HG02981 (cell line): Measurements from ENCODE around the gene OTP.
A peak's percentile ranks its signal among the peaks of the same experiment; 100 is the strongest.

ENCODE experiments used
- ATAC-seq: cut with Tn5 transposase; IDR thresholded peaks from one replicate; pipeline ENCODE4 v1.9.1; 2021; ENCODE audit warnings: mild to moderate bottlenecking, moderate library complexity; ENCODE audit not compliant: unreplicated experiment

Gene OTP

DNA sequence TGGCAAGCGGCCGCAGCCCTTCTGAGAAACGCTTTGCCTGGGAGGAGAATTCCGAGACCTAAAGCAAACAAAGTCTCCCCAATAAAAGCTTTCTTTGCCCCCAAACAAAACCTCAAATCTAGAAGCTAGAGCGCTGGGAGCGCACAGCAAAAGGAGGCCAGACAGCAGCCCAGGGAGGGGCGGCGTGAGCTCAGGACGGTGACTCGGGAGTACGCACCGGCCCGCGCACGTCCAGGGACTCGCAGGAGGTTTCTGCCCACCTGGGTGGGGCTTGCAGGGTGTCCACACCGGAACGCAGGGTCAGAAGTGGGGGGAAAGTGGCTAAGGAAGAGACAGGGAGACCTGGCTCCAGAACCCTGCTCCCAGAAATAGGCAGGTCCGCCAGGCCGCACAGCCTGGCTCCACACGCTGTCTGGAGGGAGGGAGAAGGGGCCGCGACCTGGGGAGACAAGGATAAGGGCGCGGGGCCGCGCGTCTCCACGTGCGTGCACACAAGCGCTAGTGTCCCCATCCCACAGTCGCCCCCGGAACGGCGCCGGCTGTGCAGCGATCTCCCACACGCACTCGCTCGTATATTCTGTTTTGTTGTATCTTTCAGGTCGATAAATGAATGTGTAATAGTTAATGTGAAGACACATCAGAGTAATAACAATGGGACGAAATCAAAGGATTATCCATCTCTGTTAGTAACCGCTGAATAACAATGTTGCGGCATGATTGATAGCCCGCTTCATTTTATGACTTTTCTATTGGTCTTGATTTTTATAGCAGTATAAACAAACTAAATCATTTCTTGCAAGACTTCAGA lies 2.3 kb upstream of the OTP start:
- ATAC-seq, result no peak

GRCh38 chr5:77638763-77639671 lies 504 bp upstream of the OTP start:
- ATAC-seq, result no peak

DNA sequence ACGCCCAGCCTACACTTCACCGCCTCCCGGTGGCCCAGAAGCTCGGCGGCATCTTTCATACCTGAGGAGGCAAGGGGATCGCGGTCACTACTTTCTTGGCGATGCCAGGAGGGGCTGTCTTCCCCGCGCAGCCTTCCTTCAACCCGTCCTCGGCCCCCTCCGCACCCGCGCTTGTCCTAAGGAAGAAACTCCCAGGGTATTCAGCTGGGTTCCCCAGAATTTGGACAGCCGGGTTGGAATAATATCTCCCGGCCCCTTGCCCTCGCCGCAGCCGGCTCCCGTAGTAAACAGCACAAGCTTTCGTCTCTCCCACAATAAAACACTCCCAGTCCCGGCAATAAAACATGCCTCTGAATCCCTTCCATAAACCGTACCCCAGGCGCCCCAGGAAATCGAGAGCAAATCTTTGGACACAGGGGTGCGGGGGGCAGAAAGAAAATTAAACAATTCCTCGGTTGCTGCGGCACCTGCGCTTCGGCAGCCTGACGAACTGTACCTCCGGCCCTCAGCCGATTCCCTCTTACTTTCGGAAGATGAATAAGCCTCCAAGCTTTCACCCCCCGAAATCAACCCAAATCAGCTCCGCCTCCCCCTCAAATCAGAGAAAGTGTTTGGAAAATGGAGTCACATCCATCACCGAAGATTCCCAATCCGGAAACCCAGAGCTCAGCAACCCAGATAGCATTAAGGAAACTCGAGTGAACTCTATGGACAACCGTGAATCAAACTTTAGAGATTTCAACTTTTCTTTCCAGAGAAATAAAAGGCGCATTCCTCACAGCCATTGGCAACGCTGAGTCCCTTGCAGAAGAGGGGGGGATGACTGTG lies 1.1 kb downstream of the OTP start:
- no peak for ATAC-seq

DNA sequence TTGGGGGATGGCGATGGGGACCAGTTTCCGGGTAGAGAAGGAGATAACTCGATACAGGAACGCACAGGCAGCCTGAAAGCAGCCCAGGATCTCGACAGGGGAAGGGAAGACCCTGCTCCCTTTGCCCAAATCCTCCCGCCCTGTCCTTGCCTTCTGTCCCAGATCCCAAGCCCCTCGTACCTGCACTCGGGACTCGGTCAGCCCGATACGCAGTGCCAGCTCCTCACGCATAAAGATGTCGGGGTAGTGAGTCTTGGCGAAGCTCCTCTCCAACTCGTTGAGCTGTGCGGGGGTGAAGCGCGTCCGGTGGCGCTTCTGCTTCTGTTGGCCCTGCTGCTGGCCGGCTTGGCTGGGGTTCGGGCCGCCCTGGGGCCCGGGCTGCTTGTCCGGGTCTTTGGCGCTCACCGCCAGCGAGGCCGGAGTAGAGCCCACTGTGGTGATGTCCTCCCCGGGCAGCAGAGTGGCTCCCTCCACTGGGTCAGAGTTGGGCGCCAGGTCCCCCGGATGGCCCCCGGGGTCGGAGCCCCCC lies 1.8 kb downstream of the OTP start:
- no peak for ATAC-seq

GRCh38 chr5:77635917-77636640 lies 2.4 kb downstream of the OTP start:
- ATAC-seq, result no peak

GRCh38 chr5:77635067-77635916 lies 3.2 kb downstream of the OTP start:
- ATAC-seq, result no peak

GRCh38 chr5:77633709-77634108 lies 4.8 kb downstream of the OTP start:
- ATAC-seq, result no peak

DNA sequence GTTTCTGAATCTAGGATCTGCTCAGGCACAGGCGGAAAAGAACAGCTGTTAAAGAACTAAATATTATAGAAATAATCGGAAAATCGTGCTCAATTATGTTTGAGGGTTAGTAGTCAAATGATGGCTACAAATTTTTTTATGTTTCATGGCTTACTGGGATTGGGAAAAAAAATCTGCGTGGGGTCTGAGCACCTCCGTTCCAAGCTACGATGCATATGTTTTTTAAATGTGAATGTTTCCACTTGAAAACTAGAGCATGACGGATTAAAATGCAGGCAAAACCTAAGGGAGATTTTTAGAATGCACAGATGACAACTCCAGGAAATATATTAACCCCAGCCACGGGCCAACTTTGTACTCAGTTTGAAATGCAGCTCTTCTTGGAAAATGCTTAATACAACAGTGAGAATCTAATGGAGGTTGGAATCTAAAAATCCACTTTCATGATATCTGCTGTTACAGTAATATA lies 5.3 kb downstream of the OTP start:
- no peak for ATAC-seq

DNA sequence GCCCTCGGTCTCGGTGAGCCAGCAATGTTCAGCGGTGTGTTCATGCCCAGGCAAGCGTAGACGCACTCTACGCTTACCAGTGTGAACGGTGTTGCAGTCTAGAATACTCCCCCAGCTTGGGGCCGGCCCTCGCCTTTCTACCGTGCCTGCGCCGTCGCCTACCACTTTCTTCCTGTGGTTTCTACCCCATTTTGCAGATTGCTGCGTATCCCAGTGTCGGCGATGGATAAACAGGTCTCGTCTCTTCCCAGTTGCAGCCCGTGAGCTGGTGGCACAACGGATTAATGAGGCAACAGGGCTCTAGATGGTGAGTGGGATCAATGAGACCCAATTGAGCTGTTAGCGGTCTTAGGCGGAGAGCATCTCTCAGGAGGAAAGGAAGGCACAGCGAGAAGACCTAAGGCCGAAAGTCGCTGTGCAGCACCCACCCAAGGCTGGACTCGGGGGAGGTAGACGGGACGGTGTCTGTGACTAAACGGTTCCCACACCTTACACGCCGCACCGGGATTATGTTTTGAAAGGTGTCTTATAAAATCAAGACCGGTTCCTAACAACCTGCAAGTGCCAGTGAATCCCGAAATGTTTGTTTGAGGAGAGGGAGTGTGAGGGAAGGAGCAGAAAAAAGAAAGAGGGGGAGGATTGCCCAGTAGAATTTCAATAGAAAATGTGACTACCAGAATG lies 5.8 kb downstream of the OTP start:
- no peak for ATAC-seq

DNA sequence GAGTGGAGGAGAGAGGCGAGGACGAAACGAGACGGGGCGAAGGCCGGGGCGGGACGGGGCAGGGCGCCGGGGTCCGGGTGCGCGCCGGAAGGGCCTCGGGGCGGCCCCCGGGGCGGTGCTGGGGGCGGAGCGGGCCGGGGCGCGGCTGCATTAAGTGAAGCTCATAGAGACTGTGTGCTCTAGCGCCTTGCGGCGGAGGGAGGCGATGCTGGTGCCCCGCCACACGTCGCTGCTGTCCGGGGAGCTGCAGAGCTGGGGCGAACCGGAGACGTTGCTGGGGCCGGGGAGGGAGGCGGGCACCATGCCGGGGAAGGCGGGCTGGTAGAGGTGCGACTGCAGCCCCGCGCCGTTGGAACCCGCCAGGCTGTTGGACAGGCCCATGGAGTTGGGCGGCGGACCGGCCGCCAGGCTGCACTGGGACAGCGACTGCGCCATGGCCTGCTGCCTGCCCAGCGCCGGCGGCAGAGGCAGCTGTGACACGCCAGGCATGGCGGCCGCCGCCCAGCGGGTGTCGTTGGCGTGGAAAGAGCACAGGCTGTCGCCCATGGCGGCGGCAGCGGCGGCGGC lies 8.3 kb downstream of the OTP start:
- peak; percentile 79 for ATAC-seq

DNA sequence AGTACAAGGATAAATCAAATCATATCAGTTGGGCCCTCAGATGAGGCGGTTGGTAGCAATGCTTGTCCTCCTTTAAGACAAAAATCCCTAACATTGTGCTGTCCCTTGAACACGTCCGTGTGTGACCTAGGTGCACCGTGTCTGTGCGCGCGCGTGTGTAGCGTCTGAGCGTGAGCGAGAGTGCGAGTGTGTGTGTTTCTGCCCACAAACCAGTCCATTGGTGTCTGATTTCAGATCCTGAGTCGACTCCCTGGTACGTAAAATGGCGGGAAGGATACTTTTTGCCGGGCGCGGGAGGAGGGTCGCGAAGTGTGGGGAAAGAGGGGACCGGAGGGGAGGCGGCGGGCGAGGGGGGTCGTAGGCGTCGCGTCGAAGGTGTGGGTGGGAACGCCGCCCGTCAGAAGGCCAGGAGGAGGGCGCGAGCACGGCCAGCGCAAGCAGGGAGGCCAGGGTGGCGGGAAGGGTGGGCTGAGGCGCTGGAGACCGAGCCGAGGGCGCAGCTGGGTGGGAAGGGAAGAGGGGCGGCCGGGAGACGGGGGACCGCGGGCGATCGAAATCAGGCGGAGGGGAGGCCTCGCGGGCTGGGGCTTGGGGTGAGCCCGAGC lies 8.9 kb downstream of the OTP start:
- no peak for ATAC-seq

DNA sequence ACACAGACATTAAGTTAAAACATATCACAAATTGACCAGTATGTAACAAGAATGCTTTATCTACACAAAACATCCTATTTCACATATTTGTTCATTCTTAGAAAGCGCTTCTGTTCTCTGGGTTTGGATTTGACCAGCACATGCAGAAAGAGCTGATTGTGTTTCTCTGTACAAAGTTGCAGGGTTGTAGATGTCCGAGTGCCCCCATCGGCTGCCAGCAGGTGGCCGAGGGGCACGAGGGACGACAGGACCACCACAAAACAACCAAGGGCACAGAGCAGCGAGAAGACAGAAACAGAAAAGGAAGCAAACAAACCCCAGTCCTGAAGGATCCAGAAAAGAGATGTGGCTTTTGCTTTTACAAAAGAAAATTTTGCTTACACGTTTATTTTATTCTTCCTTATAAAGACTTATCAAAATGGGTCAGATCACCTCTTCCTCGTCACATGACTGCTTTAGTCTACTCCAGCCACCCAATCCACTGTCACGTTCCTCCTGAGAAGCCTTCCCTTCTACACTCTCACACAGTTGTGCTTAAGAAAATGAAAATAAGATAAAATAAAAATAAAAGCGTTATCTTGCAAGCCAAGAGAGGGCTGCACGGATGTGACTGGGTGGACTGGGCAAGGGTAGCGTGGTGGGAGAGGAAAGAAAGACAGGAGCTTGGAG lies 9.5 kb downstream of the OTP start:
- ATAC-seq, result no peak

GRCh38 chr5:77627869-77628674 lies 10.4 kb downstream of the OTP start:
- ATAC-seq, result no peak

DNA sequence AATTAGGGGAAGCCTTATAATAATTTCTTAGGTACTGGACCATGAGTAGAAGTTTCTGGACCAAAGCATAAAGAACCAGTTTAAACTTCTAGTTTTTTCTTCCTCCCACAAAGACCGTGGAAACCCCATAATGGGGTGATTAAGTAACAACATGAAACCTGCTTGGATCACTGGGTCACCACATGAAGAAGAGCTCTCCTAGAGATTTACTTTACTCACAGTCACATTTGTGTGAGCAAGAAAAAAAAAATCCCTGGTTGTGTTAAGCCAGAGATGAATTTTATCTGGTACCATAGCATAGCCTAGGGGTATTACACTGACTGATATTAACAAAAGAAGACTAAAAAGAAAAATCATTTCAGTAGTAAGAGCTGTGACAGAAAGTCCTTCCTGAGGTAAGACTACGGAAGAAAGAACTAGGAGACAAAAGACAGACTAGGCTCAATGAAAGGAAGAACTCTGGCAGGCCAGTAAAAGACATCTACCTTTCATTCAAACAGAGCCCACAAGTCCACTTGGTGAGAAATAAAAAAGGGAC lies 15.2 kb downstream of the OTP start:
- ATAC-seq, result no peak

DNA sequence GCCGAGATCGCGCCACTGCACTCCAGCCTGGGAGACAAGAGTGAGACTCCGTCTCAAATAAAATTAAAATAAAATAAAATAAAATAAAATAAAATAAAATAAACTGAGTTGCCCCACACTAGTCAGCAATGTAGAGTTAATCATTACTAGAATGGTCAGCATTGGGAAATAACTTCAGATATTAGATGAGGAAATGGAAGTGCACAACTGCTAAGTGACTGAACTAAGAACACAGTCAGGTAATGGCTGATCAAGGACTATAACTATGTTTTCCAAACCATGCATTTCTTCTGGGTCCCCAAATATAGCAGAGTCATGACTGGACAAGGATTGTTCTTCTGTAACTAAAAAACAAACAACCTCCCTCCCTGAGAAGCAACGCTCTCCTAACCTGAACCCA lies 17.1 kb downstream of the OTP start:
- no peak for ATAC-seq

DNA sequence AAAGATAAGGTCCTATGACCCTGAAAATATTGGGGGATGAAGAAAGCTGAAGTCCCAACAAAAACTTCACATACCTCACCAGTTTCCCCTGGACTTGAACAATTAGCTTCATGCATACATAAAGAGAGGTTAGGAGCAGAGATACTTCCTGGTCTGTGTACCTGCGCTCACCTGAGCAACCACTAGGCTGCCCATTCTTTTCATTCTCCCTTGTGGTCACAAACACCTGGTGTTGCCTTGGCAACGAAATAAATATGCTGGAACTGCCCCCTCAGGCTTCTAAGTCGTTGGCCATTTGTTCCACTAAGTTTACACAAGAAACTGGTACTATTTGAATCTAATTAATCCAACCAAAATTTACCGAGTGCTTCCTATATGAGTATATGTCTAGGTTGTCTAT lies 18.1 kb downstream of the OTP start:
- no peak for ATAC-seq
